ENCODE results near the gene SLC35F4.

- TF ChIP-seq CHD7 (IDR thresholded peaks at IDR 0.05; ENCODE audit: insufficient replicate concordance, low read length), result no peak
- TF ChIP-seq CHD1 (IDR thresholded peaks at IDR 0.05; ENCODE audit: low read depth, low read length), result no peak
These were observed 252.9 kb downstream of the SLC35F4 start for GRCh38 chr14:57612946-57613345.
